ENCODE results near the gene OPHN1.

DNA sequence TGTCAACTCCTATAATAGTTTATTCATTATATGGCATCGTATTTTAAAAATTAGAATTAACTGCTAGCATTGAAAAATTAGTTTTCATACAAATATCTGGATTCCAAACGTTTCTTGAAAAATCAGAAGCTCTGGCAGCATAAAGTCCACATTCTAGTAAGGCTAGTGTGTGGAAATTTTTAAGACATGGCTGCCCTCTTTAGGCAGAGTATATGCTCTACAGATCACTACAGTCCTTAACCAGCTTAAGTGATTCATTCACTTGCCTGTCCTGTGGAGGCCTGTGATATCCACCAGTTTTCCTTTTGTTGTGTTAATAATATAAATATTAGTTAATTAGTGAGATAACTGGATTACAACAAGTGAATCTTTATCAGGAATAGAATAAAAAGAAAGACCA lies 287.2 kb downstream of the OPHN1 start:
- TF ChIP-seq ZBTB20 (CRISPR knock-in tag; IDR thresholded peaks at IDR 0.05; ENCODE audit: borderline replicate concordance, low read depth) (no peak), ZNF543 (CRISPR knock-in tag; IDR thresholded peaks at IDR 0.05) (no peak), ZFP1 (CRISPR knock-in tag; IDR thresholded peaks at IDR 0.05) (no peak), KLF6 (CRISPR knock-in tag; IDR thresholded peaks at IDR 0.05) (no peak), RXRA (CRISPR knock-in tag; IDR thresholded peaks at IDR 0.05) (no peak), ZKSCAN5 (CRISPR knock-in tag; IDR thresholded peaks at IDR 0.05) (no peak), ZSCAN30 (CRISPR knock-in tag; IDR thresholded peaks at IDR 0.05) (no peak), RBM39 (IDR thresholded peaks at IDR 0.05; ENCODE audit: low read depth, low read length, poor library complexity, severe bottlenecking) (no peak), ZNF430 (CRISPR knock-in tag; IDR thresholded peaks at IDR 0.05) (no peak), ZNF589 (CRISPR knock-in tag; conservative IDR thresholded peaks at IDR 0.05) (no peak), GTF2F1 (IDR thresholded peaks at IDR 0.05; ENCODE audit: low read length) (no peak)
- TF ChIP-seq, protein P1, sequence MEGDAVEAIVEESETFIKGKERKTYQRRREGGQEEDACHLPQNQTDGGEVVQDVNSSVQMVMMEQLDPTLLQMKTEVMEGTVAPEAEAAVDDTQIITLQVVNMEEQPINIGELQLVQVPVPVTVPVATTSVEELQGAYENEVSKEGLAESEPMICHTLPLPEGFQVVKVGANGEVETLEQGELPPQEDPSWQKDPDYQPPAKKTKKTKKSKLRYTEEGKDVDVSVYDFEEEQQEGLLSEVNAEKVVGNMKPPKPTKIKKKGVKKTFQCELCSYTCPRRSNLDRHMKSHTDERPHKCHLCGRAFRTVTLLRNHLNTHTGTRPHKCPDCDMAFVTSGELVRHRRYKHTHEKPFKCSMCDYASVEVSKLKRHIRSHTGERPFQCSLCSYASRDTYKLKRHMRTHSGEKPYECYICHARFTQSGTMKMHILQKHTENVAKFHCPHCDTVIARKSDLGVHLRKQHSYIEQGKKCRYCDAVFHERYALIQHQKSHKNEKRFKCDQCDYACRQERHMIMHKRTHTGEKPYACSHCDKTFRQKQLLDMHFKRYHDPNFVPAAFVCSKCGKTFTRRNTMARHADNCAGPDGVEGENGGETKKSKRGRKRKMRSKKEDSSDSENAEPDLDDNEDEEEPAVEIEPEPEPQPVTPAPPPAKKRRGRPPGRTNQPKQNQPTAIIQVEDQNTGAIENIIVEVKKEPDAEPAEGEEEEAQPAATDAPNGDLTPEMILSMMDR (CRISPR knock-in tag; IDR thresholded peaks at IDR 0.05): peak; percentile 58
- TF ChIP-seq, protein P2, sequence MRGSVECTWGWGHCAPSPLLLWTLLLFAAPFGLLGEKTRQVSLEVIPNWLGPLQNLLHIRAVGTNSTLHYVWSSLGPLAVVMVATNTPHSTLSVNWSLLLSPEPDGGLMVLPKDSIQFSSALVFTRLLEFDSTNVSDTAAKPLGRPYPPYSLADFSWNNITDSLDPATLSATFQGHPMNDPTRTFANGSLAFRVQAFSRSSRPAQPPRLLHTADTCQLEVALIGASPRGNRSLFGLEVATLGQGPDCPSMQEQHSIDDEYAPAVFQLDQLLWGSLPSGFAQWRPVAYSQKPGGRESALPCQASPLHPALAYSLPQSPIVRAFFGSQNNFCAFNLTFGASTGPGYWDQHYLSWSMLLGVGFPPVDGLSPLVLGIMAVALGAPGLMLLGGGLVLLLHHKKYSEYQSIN (CRISPR knock-in tag; IDR thresholded peaks at IDR 0.05; ENCODE audit: borderline replicate concordance): no peak
- TF ChIP-seq, protein P3, sequence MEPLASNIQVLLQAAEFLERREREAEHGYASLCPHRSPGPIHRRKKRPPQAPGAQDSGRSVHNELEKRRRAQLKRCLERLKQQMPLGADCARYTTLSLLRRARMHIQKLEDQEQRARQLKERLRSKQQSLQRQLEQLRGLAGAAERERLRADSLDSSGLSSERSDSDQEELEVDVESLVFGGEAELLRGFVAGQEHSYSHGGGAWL (CRISPR knock-in tag; IDR thresholded peaks at IDR 0.05): no peak

All from HepG2 (cell line).